GM19351 (cell line): ENCODE measurements around the gene LETMD1.
"Not testable (repeated sequence)": the region's sequence is repeated elsewhere in the genome, so short reads cannot be mapped to it uniquely, and the experiment has no call there.

Experiments used
- ATAC-seq: cut with Tn5 transposase; IDR thresholded peaks from one replicate; pipeline ENCODE4 v1.9.1; 2021; ENCODE audit warnings: mild to moderate bottlenecking, moderate library complexity; ENCODE audit not compliant: unreplicated experiment

Gene LETMD1

DNA sequence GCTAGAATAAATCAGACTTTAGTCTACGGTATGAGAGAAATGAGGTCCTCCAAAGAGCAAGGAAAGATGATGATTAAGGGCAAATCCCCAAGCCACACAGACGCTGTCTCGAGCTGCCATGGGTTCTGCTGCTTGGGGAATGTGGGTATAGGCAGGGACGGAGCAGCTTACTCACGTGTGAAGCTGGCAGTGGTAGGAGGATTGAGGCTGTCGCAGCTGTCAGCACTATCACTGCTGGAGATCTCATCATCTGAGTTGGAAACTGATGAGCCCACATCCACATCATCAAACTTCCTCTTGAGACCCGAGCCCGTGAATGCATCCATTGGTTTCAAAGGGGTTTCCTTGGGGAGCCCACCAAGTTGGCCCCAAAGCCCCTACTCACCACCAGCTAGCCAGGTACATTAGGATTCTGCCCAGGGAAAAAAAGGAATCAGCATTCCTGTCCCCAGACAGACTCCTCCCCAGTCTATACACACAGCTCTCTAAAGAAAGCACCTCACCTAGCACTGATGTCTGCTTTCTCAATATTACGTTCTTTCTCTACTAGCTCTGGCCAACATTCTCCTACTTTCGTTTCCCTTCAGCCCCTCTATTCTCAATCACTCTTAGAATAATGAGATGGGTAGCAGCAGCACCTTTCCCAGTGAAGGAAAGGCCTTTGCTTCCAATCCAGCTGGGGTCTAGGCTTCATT lies 28.3 kb downstream of the LETMD1 start:
- ATAC-seq, result no peak

DNA sequence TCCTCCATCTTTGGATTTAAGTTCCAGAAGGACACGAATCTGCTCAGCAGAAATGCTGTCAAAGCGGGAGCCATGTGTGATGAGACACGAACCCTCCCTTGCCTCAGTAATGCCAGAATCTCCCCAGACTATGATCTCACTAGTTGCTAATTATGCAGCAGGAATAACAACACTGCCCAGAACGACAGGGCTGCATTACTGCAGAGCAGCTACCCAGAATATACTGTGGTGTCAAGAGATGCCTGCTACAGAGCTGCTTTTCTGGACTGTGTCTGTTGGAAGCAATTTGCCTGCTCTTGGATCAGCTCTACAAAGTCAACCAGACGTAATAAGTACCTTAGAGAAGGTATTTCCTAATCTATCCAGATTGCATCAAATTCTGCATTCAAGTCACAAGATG lies 29.8 kb downstream of the LETMD1 start:
- ATAC-seq, result no peak

- not testable (repeated sequence) for ATAC-seq
Observed at GRCh38 chr12:51078346-51078745, 30.2 kb downstream of the LETMD1 start.

- ATAC-seq, result not testable (repeated sequence)
Observed at GRCh38 chr12:51078866-51079265, 30.7 kb downstream of the LETMD1 start.

DNA sequence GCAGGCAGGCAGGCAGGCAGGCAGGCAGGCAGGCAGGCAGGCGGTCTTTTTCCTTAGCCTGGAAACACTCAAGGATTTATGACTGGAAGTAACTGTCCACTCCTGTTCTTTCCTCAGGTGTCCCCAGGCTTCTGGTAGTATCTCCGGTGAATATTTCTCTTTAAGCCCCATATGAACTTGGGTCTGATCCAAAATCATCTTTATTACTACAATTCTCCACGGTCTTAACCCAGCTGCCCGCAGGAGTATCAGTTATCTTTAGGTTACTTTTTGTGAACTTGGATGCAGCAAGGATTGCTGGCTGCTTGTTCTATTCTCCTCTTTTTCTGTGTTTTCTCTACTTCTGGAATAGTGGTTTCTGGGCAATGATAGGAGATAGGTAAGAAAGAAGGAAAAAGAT lies 32.0 kb downstream of the LETMD1 start:
- ATAC-seq, result no peak

GRCh38 chr12:51081421-51081820 lies 33.3 kb downstream of the LETMD1 start:
- no peak for ATAC-seq

DNA sequence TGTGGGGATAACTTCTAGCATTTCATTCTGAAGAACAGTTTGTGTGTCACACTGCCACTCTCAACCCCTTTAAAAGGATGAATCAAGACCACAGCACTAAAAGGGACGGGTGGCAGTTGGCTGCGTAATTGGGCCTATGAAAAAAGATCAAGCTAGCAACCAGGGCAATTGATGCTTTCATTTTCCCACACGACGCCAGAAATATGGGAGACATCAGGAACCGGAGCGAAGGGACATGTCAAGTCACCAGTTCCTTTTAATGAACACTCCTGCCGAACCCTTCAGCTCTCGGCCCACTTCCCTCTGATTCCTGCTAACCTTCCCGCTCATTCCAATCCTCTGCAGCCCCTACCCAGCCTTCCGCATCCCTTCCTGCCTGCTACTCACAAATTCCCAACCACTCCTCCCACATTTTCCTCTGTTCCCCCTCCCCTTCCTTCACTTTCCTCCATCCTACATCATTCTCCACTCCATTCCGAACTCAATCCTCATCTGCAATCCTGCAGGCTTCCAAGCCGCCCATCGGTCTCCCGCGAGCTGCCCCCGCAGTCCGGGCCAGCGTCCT lies 34.5 kb downstream of the LETMD1 start:
- no peak for ATAC-seq

DNA sequence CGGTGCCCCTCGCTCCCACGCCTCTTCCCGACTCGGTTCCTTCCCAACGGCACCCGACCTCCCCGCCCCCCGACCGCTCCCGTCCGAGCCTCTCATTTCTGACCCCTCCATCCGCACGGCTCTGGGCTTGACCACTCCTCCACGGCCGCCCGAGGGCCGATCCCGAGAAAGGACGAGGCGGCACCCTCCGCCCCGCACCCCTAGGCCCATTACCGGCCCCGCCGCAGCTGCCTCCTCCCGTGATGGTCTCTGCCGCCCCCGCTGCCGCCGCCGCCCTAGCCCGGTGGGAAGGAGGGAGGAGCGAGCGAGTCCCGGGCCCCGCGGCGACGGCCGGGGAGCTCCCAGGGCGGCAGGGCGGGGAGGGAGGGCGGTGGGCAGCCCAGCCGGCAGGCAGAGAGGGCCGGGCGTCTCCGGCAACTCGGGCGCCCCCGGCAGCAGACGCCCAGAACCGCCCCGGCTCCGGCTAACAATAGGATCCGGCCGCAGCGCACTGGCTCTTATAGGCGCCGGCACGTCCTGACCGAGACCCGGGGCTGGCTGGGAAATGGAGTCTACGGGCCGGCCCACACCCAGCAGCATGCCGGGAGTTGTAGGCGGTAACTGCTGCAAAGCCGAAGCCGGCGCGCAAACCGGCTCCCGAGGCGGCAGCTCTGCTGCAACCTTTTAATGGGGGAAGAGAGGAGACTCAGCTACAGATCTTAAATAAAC lies 35.2 kb downstream of the LETMD1 start, which contains the start of gene CSRNP2:
TSS of gene CSRNP2 (minus strand) at position 471 of the 708 bp plus-strand sequence. CDS start 7,035 bp downstream, outside the sequence.
- ATAC-seq, result peak; percentile 98

DNA sequence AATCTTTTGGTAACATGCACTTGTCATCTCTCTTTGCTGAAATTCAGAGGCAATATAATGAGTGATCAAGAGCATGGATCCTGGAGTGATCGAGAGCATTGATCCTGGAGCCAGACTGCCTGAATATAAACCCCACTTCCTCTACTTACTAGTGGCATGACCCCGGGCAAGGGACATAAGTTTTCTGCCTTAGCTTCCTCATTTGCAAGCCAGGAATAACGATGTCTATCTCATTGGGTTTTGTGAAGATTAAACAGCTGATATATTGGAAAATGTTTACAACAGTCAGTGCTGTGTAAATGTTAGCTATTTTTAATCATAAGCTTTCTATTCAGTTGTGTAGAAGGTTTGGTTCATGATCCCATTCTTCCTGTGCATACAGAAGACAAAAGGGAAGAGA lies 37.6 kb downstream of the LETMD1 start:
- ATAC-seq, result no peak

DNA sequence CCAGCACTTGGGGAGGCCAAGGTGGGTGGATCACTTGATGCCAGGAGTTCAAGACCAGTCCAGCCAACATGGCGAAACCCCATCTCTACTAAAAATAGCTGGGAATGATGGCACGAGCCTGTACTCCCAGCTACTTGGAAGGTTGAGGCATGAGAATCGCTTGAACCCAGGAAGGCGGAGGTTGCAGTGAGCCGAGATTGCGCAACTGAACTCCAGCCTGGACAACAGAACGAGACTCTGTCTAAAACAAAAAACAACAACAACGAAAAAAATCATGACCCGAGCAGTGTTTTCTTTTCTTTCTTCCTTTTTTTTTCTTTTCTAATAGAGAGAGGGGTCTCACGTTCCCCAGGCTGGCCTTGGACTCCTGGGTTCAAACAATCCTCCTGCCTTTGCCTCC lies 38.8 kb downstream of the LETMD1 start:
- no peak for ATAC-seq

GRCh38 chr12:51087818-51088217 lies 39.7 kb downstream of the LETMD1 start:
- ATAC-seq, result no peak

GRCh38 chr12:51090705-51091229 lies 42.6 kb downstream of the LETMD1 start:
- ATAC-seq, result no peak

GRCh38 chr12:51098611-51099010 lies 50.5 kb downstream of the LETMD1 start:
- ATAC-seq, result no peak

- ATAC-seq, result no peak
Observed at GRCh38 chr12:51103977-51104376, 55.9 kb downstream of the LETMD1 start.

- no peak for ATAC-seq
Observed at GRCh38 chr12:51108136-51108535, 60.0 kb downstream of the LETMD1 start.
